Prostate gland (tissue), 2 donors: ENCODE results near the gene CYTH1. TPM values are rescaled to one million over a fixed set of nuclear protein-coding genes. Genes with fewer than 3 reads are reported as not detected.

ENCODE experiments used
- DNase-seq: peaks from one replicate; pipeline ENCODE4 v3.0.0-alpha.2; 2019; ENCODE audit warnings: low spot score
- H3K27ac ChIP-seq, 2 donors: fragments of 200-600 bp; sonication (generic); 2 replicates each; pipeline ENCODE4 v1.5.1; 2017 to 2019
- H3K27me3 ChIP-seq: fragments of 200-600 bp; sonication (generic); replicated peaks from 2 replicates; pipeline ENCODE4 v1.5.1; 2019; ENCODE audit not compliant: insufficient read depth
- H3K36me3 ChIP-seq, 2 donors: fragments of 200-600 bp; sonication (generic); 1 replicate in 1 of 2; 2 replicates in 1 of 2; pipeline versions ENCODE4 v1.5.1 to v1.8.1; 2017 to 2019
- H3K4me1 ChIP-seq: fragments of 200-600 bp; sonication (generic); replicated peaks from 2 replicates; pipeline ENCODE4 v1.5.1; 2019
- H3K4me3 ChIP-seq, 2 donors: fragments of 200-600 bp; sonication (generic); 2 replicates each; pipeline ENCODE4 v1.5.1; 2017 to 2019
- H3K9me3 ChIP-seq: fragments of 200-600 bp; sonication (generic); 2 replicates; pipeline ENCODE4 v1.5.1; 2017
- CTCF ChIP-seq, 4 experiments: fragments of 200-600 bp in 2 of 4; fragments of 450-650 bp in 2 of 4; sonication (generic) in 2 of 4; IDR thresholded peaks; 1 replicate in 3 of 4; 2 replicates in 1 of 4; pipeline ENCODE4 v1.5.1; 2016 to 2019; ENCODE audit warnings: antibody characterized with exemption in 4 of 4, mild to moderate bottlenecking in 2 of 4, moderate library complexity in 2 of 4
- POLR2A ChIP-seq: fragments of 450-650 bp; IDR thresholded peaks from one replicate; pipeline ENCODE4 v1.6.1; 2016; ENCODE audit warnings: antibody characterized with exemption, mild to moderate bottlenecking
- POLR2AphosphoS5 ChIP-seq: sonication (generic); formaldehyde crosslinking; IDR thresholded peaks from one replicate; pipeline ENCODE4 v1.6.1; 2017; ENCODE audit warnings: antibody characterized with exemption
- WGBS: methylation state at CpG from one replicate; pipeline ENCODE4 v1.1.5; 2018; 5-methylcytosine and 5-hydroxymethylcytosine counted together
- intact Hi-C: fragments of 100-400 bp; cut with DNase I; formaldehyde crosslinking; loops from one replicate; pipeline ENCODE4 v1.14.2; 2022
- total RNA-seq, 2 donors: library from RNA; depleted of rRNA; stranded (reverse); fragments of >200 nt; gene quantifications; one replicate each; pipeline ENCODE4 v1.1.0, GENCODE V29; 2016

The CYTH1 gene
- total RNA-seq, 2 donors from 2014 or later = 65.2 to 73.9 TPM

- Histone ChIP-seq H3K27me3 (no peaks in the 10 kb centered on the region), H3K4me1 (no peaks in the 10 kb centered on the region), H3K4me3 (no peak overlapping the region), H3K9me3 (no peaks in the 10 kb centered on the region), H3K36me3 (no peaks in the 10 kb centered on the region), H3K27ac (no peak overlapping the region)
- intact Hi-C loops = no loop called here
- 88% methylated on average over 14 of the region's 14 CpGs for WGBS
- no peak for DNase-seq
- TF ChIP-seq POLR2AphosphoS5 (no peak), CTCF (IDR thresholded peaks at IDR 0.05) (no peak), POLR2A (no peak)
These were observed 137.1 kb downstream of the CYTH1 start for GRCh38 chr17:78644931-78645351.

GRCh38 chr17:78644224-78644623 lies 137.8 kb downstream of the CYTH1 start:
- no peak for DNase-seq
- Histone ChIP-seq H3K4me3 (no peak overlapping the region), H3K27ac (no peak overlapping the region), H3K9me3 (no peaks in the 10 kb centered on the region), H3K4me1 (no peaks in the 10 kb centered on the region), H3K36me3 (no peaks in the 10 kb centered on the region), H3K27me3 (no peaks in the 10 kb centered on the region)
- WGBS = 72% methylated on average over 8 of the region's 8 CpGs
- TF ChIP-seq CTCF (IDR thresholded peaks at IDR 0.05) (no peak), POLR2A (no peak), POLR2AphosphoS5 (no peak)
- intact Hi-C loops = no loop called here

- TF ChIP-seq POLR2AphosphoS5 = no peak
- TF ChIP-seq POLR2A = no peak
- no peak for TF ChIP-seq CTCF (IDR thresholded peaks at IDR 0.05)
- Histone ChIP-seq H3K36me3 (no peaks in the 10 kb centered on the region), H3K27me3 (no peaks in the 10 kb centered on the region), H3K4me3 (no peak overlapping the region), H3K4me1 (no peaks in the 10 kb centered on the region), H3K27ac (no peak overlapping the region), H3K9me3 (no peaks in the 10 kb centered on the region)
- intact Hi-C loops = no loop called here
- 90% methylated on average over 13 of the region's 13 CpGs for WGBS
- DNase-seq = no peak
These were observed 138.7 kb downstream of the CYTH1 start for GRCh38 chr17:78643326-78643725.

- Histone ChIP-seq H3K36me3 (no peaks in the 10 kb centered on the region), H3K27ac (no peak overlapping the region), H3K9me3 (no peaks in the 10 kb centered on the region), H3K27me3 (no peaks in the 10 kb centered on the region), H3K4me3 (no peak overlapping the region), H3K4me1 (no peaks in the 10 kb centered on the region)
- intact Hi-C loops = no loop called here
- no peak for TF ChIP-seq POLR2AphosphoS5
- no peak for TF ChIP-seq CTCF (IDR thresholded peaks at IDR 0.05)
- no peak for TF ChIP-seq POLR2A
- 89% methylated on average over 1 of the region's 1 CpG for WGBS
- no peak for DNase-seq
These were observed 139.4 kb downstream of the CYTH1 start for GRCh38 chr17:78642707-78643106.

GRCh38 chr17:78641666-78642065 lies 140.4 kb downstream of the CYTH1 start:
- no peak for DNase-seq
- H3K9me3 ChIP-seq = no peaks in the 10 kb centered on the region
- no peaks in the 10 kb centered on the region for H3K4me1 ChIP-seq
- H3K36me3 ChIP-seq = no peaks in the 10 kb centered on the region
- no peak overlapping the region for H3K4me3 ChIP-seq
- 94% methylated on average over 18 of the region's 18 CpGs for WGBS
- TF ChIP-seq POLR2A (no peak), POLR2AphosphoS5 (no peak), CTCF (IDR thresholded peaks at IDR 0.05) (no peak)
- H3K27ac ChIP-seq = no peak overlapping the region
- H3K27me3 ChIP-seq = no peaks in the 10 kb centered on the region
- intact Hi-C loops = no loop called here
